ENCODE results near the gene HOXC12. TPM values are rescaled to one million over a fixed set of nuclear protein-coding genes. Genes with fewer than 3 reads are reported as not detected.
A peak's percentile ranks its signal among the peaks of the same experiment; 100 is the strongest.

HOXC12 gene, protein sequence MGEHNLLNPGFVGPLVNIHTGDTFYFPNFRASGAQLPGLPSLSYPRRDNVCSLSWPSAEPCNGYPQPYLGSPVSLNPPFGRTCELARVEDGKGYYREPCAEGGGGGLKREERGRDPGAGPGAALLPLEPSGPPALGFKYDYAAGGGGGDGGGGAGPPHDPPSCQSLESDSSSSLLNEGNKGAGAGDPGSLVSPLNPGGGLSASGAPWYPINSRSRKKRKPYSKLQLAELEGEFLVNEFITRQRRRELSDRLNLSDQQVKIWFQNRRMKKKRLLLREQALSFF
- total RNA-seq = 1 to 10 TPM; 3.7 to 6.8 (median 4.7) TPM

DNA sequence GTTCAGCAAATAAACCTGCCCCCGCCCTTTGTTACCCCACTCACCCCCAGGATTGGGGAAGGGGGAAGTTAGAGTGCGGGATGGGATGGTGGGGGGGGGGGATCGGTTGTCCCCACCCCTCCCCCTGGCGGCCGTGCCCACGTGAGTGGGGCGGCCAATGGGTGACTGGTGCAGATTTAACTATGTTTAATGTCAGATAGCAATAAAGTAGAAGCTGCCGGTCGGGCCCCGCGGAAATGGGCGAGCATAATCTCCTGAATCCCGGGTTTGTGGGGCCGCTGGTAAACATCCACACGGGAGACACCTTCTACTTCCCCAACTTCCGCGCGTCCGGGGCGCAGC, at the start of gene HOXC12:
TSS of gene HOXC12 (plus strand) at position 210 of the 342 bp plus-strand sequence. CDS start at position 237, 27 bp downstream.
- Histone ChIP-seq H3K27ac (peak within 1 kb of the TSS; percentile 66), H3K4me3 (peak within 1 kb of the TSS; percentile 48), H3K27me3 (peaks cover 99% of the 10 kb centered on the region), H3K9me3 (no peaks in the 10 kb centered on the region), H3K4me1 (peaks cover 63% of the 10 kb centered on the region), H3K36me3 (no peaks in the 10 kb centered on the region)
- TF ChIP-seq POLR2AphosphoS5 (IDR thresholded peaks at IDR 0.05) = no peak
- TF ChIP-seq EP300 (IDR thresholded peaks at IDR 0.05) = no peak
- TF ChIP-seq, protein P1, sequence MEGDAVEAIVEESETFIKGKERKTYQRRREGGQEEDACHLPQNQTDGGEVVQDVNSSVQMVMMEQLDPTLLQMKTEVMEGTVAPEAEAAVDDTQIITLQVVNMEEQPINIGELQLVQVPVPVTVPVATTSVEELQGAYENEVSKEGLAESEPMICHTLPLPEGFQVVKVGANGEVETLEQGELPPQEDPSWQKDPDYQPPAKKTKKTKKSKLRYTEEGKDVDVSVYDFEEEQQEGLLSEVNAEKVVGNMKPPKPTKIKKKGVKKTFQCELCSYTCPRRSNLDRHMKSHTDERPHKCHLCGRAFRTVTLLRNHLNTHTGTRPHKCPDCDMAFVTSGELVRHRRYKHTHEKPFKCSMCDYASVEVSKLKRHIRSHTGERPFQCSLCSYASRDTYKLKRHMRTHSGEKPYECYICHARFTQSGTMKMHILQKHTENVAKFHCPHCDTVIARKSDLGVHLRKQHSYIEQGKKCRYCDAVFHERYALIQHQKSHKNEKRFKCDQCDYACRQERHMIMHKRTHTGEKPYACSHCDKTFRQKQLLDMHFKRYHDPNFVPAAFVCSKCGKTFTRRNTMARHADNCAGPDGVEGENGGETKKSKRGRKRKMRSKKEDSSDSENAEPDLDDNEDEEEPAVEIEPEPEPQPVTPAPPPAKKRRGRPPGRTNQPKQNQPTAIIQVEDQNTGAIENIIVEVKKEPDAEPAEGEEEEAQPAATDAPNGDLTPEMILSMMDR (IDR thresholded peaks at IDR 0.05) = no peak
- no peak for DNase-seq (ENCODE audit: low spot score in 2 of 2)
- WGBS = 5% methylated on average over 8 of the region's 20 CpGs

DNA sequence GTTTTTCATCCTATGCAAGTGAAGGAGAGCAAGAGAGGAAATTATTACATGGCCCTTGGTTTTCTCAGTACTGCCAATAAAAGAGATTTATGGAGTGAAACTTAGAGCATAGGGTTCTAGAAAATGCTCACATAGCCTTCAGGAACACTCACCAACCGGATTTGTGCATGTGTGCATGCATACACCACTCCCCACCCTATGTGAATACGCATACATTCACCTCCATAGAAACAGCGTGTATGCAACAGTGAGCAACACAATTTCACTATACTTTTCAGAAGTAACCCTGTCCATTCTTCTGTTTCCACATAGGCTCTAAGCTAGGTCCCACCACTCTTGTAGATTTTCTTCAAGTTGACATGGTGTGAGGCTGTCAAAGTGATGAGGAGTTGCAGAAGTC, 47.6 kb upstream of the HOXC12 start:
- no peak for TF ChIP-seq POLR2A (IDR thresholded peaks at IDR 0.05)
- no peak for TF ChIP-seq EP300 (IDR thresholded peaks at IDR 0.05)
- TF ChIP-seq POLR2AphosphoS5 (IDR thresholded peaks at IDR 0.05) = no peak
- TF ChIP-seq, protein P1 (IDR thresholded peaks at IDR 0.05) = no peak
- H3K4me1 ChIP-seq = no peaks in the 10 kb centered on the region
- no peaks in the 10 kb centered on the region for H3K36me3 ChIP-seq
- 93% methylated on average over 3 of the region's 3 CpGs for WGBS
- H3K27me3 ChIP-seq = peaks cover 45% of the 10 kb centered on the region
- no peak for DNase-seq (ENCODE audit: low spot score in 2 of 2)
- no peak overlapping the region for H3K27ac ChIP-seq
- no peak overlapping the region for H3K4me3 ChIP-seq
- no peaks in the 10 kb centered on the region for H3K9me3 ChIP-seq

DNA sequence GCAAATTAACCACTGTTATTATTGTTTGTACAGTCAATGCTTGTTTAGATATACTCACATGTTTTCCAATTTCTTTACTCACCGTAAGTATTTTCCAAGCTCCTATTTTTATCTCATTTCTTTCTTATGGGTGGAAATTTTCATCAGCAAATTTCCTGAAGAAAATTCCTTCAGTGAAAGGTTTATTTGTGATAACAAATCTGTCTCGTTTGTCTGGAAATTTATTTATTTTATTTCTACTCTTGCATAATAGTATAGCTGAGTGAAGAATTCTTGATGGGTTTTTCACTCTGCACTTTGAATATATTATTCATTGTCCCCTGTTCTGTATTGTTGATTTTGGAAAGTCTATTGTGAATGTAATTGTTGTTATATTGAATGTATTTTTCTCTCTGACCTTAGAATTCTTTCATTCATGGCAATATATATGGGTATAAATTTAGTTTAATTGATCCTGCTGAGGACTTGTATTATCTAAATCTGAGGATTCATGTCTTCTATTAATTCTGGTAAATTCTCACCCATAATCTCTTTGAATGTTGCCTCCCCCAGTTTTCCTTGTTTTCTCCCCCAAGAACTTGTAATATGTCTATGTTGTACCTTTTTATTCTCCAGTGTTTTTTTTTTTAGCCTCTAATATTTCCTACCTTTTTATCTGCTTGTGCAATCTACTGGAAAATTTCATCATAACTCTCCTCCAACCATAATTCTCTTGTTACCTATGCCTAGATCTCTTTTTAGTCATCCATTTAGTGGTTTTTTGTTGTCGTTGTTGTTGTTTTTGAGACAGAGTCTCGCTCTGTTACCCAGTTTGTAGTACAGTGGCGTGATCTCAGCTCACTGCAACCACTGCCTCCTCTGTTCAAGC, 37.7 kb upstream of the HOXC12 start:
- TF ChIP-seq EP300 (IDR thresholded peaks at IDR 0.05) = no peak
- TF ChIP-seq, protein P1 (IDR thresholded peaks at IDR 0.05) = no peak
- no peak for TF ChIP-seq POLR2A (IDR thresholded peaks at IDR 0.05)
- TF ChIP-seq POLR2AphosphoS5 (IDR thresholded peaks at IDR 0.05) = no peak
- 75% methylated on average over 5 of the region's 5 CpGs for WGBS

DNA sequence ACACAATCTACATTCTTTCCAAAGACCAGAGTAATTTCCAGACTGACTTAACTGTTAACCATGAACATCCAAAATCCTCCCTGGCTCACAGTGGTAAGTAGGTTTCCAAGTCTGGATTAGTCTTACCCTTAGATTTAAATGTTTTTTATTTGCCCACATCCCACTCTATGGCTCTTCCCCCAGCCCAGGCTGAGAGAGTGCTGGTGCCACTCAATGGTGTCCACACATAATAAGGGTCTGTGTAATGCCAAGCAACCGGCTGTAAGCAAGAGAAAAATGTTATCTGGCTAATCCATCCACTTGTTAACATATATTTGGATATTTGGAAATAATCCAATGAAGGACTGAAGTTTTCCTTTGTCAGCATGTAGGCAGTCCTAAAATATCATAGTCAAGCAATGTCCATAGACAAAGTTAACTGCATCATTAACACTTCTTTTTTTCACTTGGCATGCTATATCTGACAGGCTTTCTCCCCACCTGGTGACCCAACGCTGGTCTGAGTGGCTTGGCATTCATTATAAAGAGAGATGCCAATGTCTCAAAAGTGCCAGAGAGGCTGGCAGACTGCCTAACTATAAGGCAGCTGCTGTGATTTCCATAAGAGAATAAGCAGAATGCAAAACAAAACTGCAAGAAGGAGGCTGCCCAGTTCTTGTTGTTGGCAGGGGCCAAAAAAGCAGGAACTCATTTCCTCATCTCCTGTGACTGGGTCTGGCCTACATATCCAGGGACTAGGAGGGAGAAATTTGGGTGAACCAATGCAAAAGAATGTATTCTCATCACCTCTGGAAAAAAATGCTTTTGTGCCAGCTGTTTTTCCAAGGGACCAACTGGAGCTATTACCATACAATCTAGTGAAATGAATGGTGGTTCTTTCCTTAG, 29.9 kb upstream of the HOXC12 start:
- H3K9me3 ChIP-seq = no peaks in the 10 kb centered on the region
- H3K27me3 ChIP-seq = peaks cover 85% of the 10 kb centered on the region
- 37% methylated on average over 2 of the region's 2 CpGs for WGBS
- TF ChIP-seq, protein P1 (IDR thresholded peaks at IDR 0.05) = no peak
- no peak for TF ChIP-seq POLR2A (IDR thresholded peaks at IDR 0.05)
- TF ChIP-seq POLR2AphosphoS5 (IDR thresholded peaks at IDR 0.05) = no peak
- TF ChIP-seq EP300 (IDR thresholded peaks at IDR 0.05) = no peak
- no peak for DNase-seq (ENCODE audit: low spot score in 2 of 2)
- H3K27ac ChIP-seq = no peak overlapping the region
- H3K4me3 ChIP-seq = no peak overlapping the region
- peaks cover 10% of the 10 kb centered on the region for H3K4me1 ChIP-seq
- no peaks in the 10 kb centered on the region for H3K36me3 ChIP-seq

More for the DNA sequence above, 37.7 kb upstream of the HOXC12 start:
- no peak for DNase-seq (ENCODE audit: low spot score in 2 of 2)
- no peaks in the 10 kb centered on the region for H3K4me1 ChIP-seq
- H3K27ac ChIP-seq = no peak overlapping the region
- peaks cover 69% of the 10 kb centered on the region for H3K27me3 ChIP-seq
- no peaks in the 10 kb centered on the region for H3K36me3 ChIP-seq
- no peaks in the 10 kb centered on the region for H3K9me3 ChIP-seq
- no peak overlapping the region for H3K4me3 ChIP-seq

All from suprapubic skin (tissue), 4 donors.